Peyer's patch (tissue), 4 donors: ENCODE results near the gene VAV2. TPM values are rescaled to one million over a fixed set of nuclear protein-coding genes. Genes with fewer than 3 reads are reported as not detected.

Source experiments
- DNase-seq, 3 donors: peaks; one replicate each; pipeline ENCODE4 v3.0.0-alpha.2; 2017 to 2019
- H3K27ac ChIP-seq, 4 donors: fragments of 200-600 bp; sonication (generic); one replicate each; pipeline ENCODE4 v1.5.1; 2016 to 2019
- H3K27me3 ChIP-seq, 2 donors: fragments of 200-600 bp; sonication (generic); one replicate each; pipeline ENCODE4 v1.5.1; 2019
- H3K36me3 ChIP-seq, 3 donors: fragments of 200-600 bp; sonication (generic); one replicate each; pipeline ENCODE4 v1.5.1; 2016 to 2019
- H3K4me1 ChIP-seq, 4 donors: fragments of 200-600 bp; sonication (generic); one replicate each; pipeline ENCODE4 v1.5.1; 2016 to 2019
- H3K4me3 ChIP-seq, 4 donors: fragments of 200-600 bp; sonication (generic); 1 replicate in 3 of 4; 2 replicates in 1 of 4; pipeline ENCODE4 v1.5.1; 2016 to 2019; ENCODE audit warnings: mild to moderate bottlenecking in 1 of 4
- H3K9me3 ChIP-seq, 4 donors: fragments of 200-600 bp; sonication (generic); one replicate each; pipeline ENCODE4 v1.5.1; 2016 to 2019; ENCODE audit warnings: mild to moderate bottlenecking in 1 of 4
- POLR2A ChIP-seq, 2 donors: fragments of 450-650 bp; IDR thresholded peaks; one replicate each; pipeline ENCODE4 v1.5.1; 2017; ENCODE audit warnings: antibody characterized with exemption in 2 of 2, mild to moderate bottlenecking in 2 of 2, moderate library complexity in 2 of 2
- total RNA-seq, 4 donors: library from RNA; depleted of rRNA; stranded (reverse); fragments of >200 nt; gene quantifications; one replicate each; pipeline ENCODE4 v1.1.0, GENCODE V29; 2016
- TF ChIP-seq, protein P1 (sequence below), 6 experiments: fragments of 450-650 bp in 4 of 6; fragments of 200-600 bp in 2 of 6; sonication (generic) in 1 of 6; IDR thresholded peaks; one replicate each; pipeline ENCODE4 v1.5.1; 2017 to 2019; ENCODE audit warnings: antibody characterized with exemption in 6 of 6, mild to moderate bottlenecking in 3 of 6, moderate library complexity in 1 of 6

Gene VAV2
- total RNA-seq, 4 donors from 2014 or later = 47.9 to 61.8 (median 58.9) TPM

GRCh38 chr9:133932633-133933032, 59.5 kb downstream of the VAV2 start:
- no peaks in the 10 kb centered on the region for H3K27me3 ChIP-seq
- H3K4me3 ChIP-seq = no peak overlapping the region
- peaks cover 0 to 29% (median 12%) of the 10 kb centered on the region in 4 donors for H3K4me1 ChIP-seq
- no peak for DNase-seq
- no peak for TF ChIP-seq POLR2A (IDR thresholded peaks at IDR 0.05)
- TF ChIP-seq, protein P1, sequence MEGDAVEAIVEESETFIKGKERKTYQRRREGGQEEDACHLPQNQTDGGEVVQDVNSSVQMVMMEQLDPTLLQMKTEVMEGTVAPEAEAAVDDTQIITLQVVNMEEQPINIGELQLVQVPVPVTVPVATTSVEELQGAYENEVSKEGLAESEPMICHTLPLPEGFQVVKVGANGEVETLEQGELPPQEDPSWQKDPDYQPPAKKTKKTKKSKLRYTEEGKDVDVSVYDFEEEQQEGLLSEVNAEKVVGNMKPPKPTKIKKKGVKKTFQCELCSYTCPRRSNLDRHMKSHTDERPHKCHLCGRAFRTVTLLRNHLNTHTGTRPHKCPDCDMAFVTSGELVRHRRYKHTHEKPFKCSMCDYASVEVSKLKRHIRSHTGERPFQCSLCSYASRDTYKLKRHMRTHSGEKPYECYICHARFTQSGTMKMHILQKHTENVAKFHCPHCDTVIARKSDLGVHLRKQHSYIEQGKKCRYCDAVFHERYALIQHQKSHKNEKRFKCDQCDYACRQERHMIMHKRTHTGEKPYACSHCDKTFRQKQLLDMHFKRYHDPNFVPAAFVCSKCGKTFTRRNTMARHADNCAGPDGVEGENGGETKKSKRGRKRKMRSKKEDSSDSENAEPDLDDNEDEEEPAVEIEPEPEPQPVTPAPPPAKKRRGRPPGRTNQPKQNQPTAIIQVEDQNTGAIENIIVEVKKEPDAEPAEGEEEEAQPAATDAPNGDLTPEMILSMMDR (IDR thresholded peaks at IDR 0.05) = no peak
- H3K27ac ChIP-seq = no peak overlapping the region
- H3K9me3 ChIP-seq = no peaks in the 10 kb centered on the region
- peaks cover 0 to 2% (median 0%) of the 10 kb centered on the region in 3 donors for H3K36me3 ChIP-seq

GRCh38 chr9:133932181-133932580, 59.9 kb downstream of the VAV2 start:
- Histone ChIP-seq H3K36me3 (no peaks in the 10 kb centered on the region), H3K27ac (no peak overlapping the region), H3K4me3 (no peak overlapping the region), H3K27me3 (no peaks in the 10 kb centered on the region), H3K9me3 (no peaks in the 10 kb centered on the region), H3K4me1 (peaks cover 0 to 29% (median 12%) of the 10 kb centered on the region in 4 donors)
- TF ChIP-seq, protein P1 (IDR thresholded peaks at IDR 0.05) = no peak
- no peak for DNase-seq

GRCh38 chr9:133930682-133931485, 61.2 kb downstream of the VAV2 start:
- Histone ChIP-seq H3K36me3 (no peaks in the 10 kb centered on the region), H3K27me3 (no peaks in the 10 kb centered on the region), H3K4me3 (no peak overlapping the region), H3K4me1 (peaks cover 0 to 18% (median 10%) of the 10 kb centered on the region in 4 donors), H3K9me3 (no peaks in the 10 kb centered on the region), H3K27ac (no peak overlapping the region)
- no peak for DNase-seq
- no peak for TF ChIP-seq POLR2A (IDR thresholded peaks at IDR 0.05)
- TF ChIP-seq, protein P1 (IDR thresholded peaks at IDR 0.05) = no peak

GRCh38 chr9:133930046-133930681, 62.0 kb downstream of the VAV2 start:
- no peak for DNase-seq
- Histone ChIP-seq H3K27ac (no peak overlapping the region), H3K4me3 (no peak overlapping the region), H3K36me3 (no peaks in the 10 kb centered on the region), H3K9me3 (no peaks in the 10 kb centered on the region), H3K4me1 (peaks cover 0 to 11% (median 6%) of the 10 kb centered on the region in 4 donors), H3K27me3 (no peaks in the 10 kb centered on the region)
- no peak for TF ChIP-seq POLR2A (IDR thresholded peaks at IDR 0.05)
- TF ChIP-seq, protein P1 (IDR thresholded peaks at IDR 0.05) = no peak

DNA sequence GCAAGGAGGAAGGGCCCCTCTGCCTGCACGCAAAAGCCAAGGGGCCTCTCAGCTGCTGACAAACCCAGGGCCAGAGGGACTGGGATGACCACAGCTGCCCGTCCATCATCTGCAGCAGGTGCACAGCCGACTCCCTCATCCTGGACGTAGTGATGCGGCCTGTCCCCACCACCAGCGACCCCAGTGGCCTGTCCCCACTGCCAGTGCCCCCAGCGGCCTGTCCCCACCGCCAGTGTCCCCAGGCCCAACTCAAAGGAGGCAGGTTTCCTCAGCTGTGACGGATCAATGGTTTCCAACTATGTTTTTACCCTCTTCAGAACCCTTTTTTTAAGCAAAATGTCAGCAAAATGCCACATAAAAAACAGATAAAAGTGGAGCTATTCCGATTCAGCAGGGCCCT, 62.5 kb downstream of the VAV2 start:
- no peak overlapping the region for H3K4me3 ChIP-seq
- no peak overlapping the region for H3K27ac ChIP-seq
- H3K36me3 ChIP-seq = no peaks in the 10 kb centered on the region

More for the DNA sequence above, 62.5 kb downstream of the VAV2 start:
- DNase-seq = no peak
- Histone ChIP-seq H3K4me1 (peaks cover 0 to 5% (median 2%) of the 10 kb centered on the region in 4 donors), H3K27me3 (no peaks in the 10 kb centered on the region), H3K9me3 (no peaks in the 10 kb centered on the region)
- TF ChIP-seq POLR2A (IDR thresholded peaks at IDR 0.05) = no peak
- TF ChIP-seq, protein P1 (IDR thresholded peaks at IDR 0.05) = no peak
